Endothelial cell of umbilical vein (primary cell): ENCODE data around the gene KIF6. TPM values are rescaled to one million over a fixed set of nuclear protein-coding genes. Genes with fewer than 3 reads are reported as not detected.

Experiments
- BruUV-seq: library from RNA; stranded (reverse); fragments of 400-500 nt; replicated peaks from 2 replicates; lab custom pipeline; 2021; lab: Mats Ljungman, UMichigan
- CTCF ChIA-PET: fragments of 300-600, 350-600 bp; sonication (Branson Sonifier 250); formaldehyde crosslinking; loops from one replicate; lab custom pipeline; 2021; ENCODE audit warnings: antibody characterized with exemption, inconsistent platforms; lab: Charles Lee
- POLR2A ChIA-PET: fragments of 300-600, 350-600 bp; sonication (Branson Sonifier 250); formaldehyde crosslinking; loops from one replicate; lab custom pipeline; 2021; ENCODE audit warnings: antibody characterized with exemption, inconsistent platforms; lab: Charles Lee
- DNase-seq: peaks from one replicate; pipeline ENCODE4 v3.0.0-alpha.2; 2011; ENCODE audit warnings: low read depth, low spot score
- FAIRE-seq: peaks from 2 replicates; lab custom pipeline; 2011; peaks lifted over from hg19 to GRCh38; lab: Jason Lieb, UNC
- H2AFZ ChIP-seq: 2 replicates; pipeline ENCODE4 v1.6.0; 2012; ENCODE audit warnings: low read depth, low read length, control low read depth, inconsistent platforms
- H3K27ac ChIP-seq: 2 replicates; pipeline ENCODE4 v1.5.1; 2011; ENCODE audit warnings: low read depth, mild to moderate bottlenecking, control low read depth, low read length, moderate library complexity; ENCODE audit not compliant: insufficient read depth
- H3K27me3 ChIP-seq, 2 experiments: 2 replicates each; pipeline versions ENCODE4 v1.6.0 to v1.6.1; 2011; ENCODE audit warnings: low read length in 2 of 2, mixed read lengths in 1 of 2; ENCODE audit not compliant: control insufficient read depth in 2 of 2, insufficient read depth in 2 of 2
- H3K36me3 ChIP-seq, 2 experiments: 2 replicates in 1 of 2; 3 replicates in 1 of 2; pipeline ENCODE4 v1.5.1; 2011; ENCODE audit warnings: low read length in 2 of 2, mild to moderate bottlenecking in 1 of 2, moderate library complexity in 1 of 2; ENCODE audit not compliant: control insufficient read depth in 2 of 2, insufficient read depth in 2 of 2; ENCODE audit errors: extremely low read depth in 1 of 2
- H3K4me1 ChIP-seq: 3 replicates; pipeline ENCODE4 v1.5.1; 2011; ENCODE audit warnings: mild to moderate bottlenecking, low read length; ENCODE audit not compliant: control insufficient read depth, insufficient read depth; ENCODE audit errors: extremely low read depth
- H3K4me2 ChIP-seq: 2 replicates; pipeline ENCODE4 v1.6.1; 2011; ENCODE audit warnings: low read length, control low read depth, mixed read lengths; ENCODE audit not compliant: insufficient read depth
- H3K4me3 ChIP-seq, 3 experiments: fragments of 200-600 bp in 1 of 3; sonication (generic), shearing (Covaris generic) in 1 of 3; replicated peaks in 1 of 3; 2 replicates each; pipeline ENCODE4 v1.5.1; 2011 to 2016; ENCODE audit warnings: control low read depth in 3 of 3, low read length in 3 of 3, mild to moderate bottlenecking in 2 of 3, inconsistent platforms in 1 of 3, low read depth in 1 of 3, moderate library complexity in 1 of 3; ENCODE audit not compliant: insufficient read depth in 1 of 3
- H3K79me2 ChIP-seq: 2 replicates; pipeline ENCODE4 v1.6.0; 2012; ENCODE audit warnings: low read length, inconsistent platforms; ENCODE audit not compliant: control insufficient read depth, insufficient read depth
- H3K9ac ChIP-seq: replicated peaks from 2 replicates; pipeline ENCODE3; 2011; ENCODE audit warnings: low read length, control low read depth; ENCODE audit not compliant: insufficient read depth; ENCODE audit errors: extremely low read depth
- H3K9me1 ChIP-seq: replicated peaks from 3 replicates; pipeline ENCODE4 v1.6.0; 2011; ENCODE audit warnings: mild to moderate bottlenecking, low read length; ENCODE audit not compliant: control insufficient read depth, insufficient read depth; ENCODE audit errors: extremely low read depth
- H3K9me3 ChIP-seq: replicated peaks from 2 replicates; pipeline ENCODE4 v1.5.1; 2012; ENCODE audit warnings: low read length, inconsistent platforms; ENCODE audit not compliant: control insufficient read depth, insufficient read depth
- H4K20me1 ChIP-seq: replicated peaks from 2 replicates; pipeline ENCODE3; 2011; ENCODE audit warnings: mild to moderate bottlenecking, low read length; ENCODE audit not compliant: control insufficient read depth, insufficient read depth; ENCODE audit errors: extremely low read depth
- EZH2 ChIP-seq: IDR thresholded peaks from 2 replicates; pipeline ENCODE4 v1.6.1; 2012; ENCODE audit warnings: borderline replicate concordance, low read depth, mild to moderate bottlenecking, moderate library complexity, low read length, inconsistent platforms; ENCODE audit not compliant: severe bottlenecking
- FOS ChIP-seq: IDR thresholded peaks from 2 replicates; pipeline ENCODE4 v1.6.1; 2011; ENCODE audit warnings: mild to moderate bottlenecking, low read length, moderate library complexity, borderline replicate concordance; ENCODE audit not compliant: insufficient read depth
- GATA2 ChIP-seq: IDR thresholded peaks from 2 replicates; pipeline ENCODE4 v1.7.0; 2011; ENCODE audit warnings: low read depth, mild to moderate bottlenecking, moderate library complexity, mixed read lengths, low read length; ENCODE audit not compliant: insufficient read length, insufficient read depth
- JUN ChIP-seq: IDR thresholded peaks from 2 replicates; pipeline ENCODE4 v1.6.1; 2011; ENCODE audit warnings: borderline replicate concordance, low read depth; ENCODE audit not compliant: insufficient read length, insufficient read depth
- MYC ChIP-seq: IDR thresholded peaks from one replicate; pipeline ENCODE4 v1.6.1; 2011; ENCODE audit warnings: mild to moderate bottlenecking, low read depth, low read length
- POLR2AphosphoS5 ChIP-seq: IDR thresholded peaks from 2 replicates; pipeline ENCODE4 v1.6.1; 2012; ENCODE audit warnings: low read depth, mild to moderate bottlenecking, control low read depth, low read length, moderate library complexity; ENCODE audit not compliant: insufficient read depth
- dilution Hi-C: fragments of 300-500 bp; cut with MboI; formaldehyde crosslinking; loops from one replicate; pipeline ENCODE4 v1.15.0; 2019; ENCODE audit warnings: low sequenced_read_pairs; ENCODE audit not compliant: extremely low pct_ligation_motif_present
- intact Hi-C: fragments of 100-400 bp; cut with micrococcal nuclease; formaldehyde crosslinking; loops from one replicate; pipeline ENCODE4 v1.10.0; 2022
- polyA plus RNA-seq, 4 experiments: library from polyadenylated mRNA; depleted of rRNA in 3 of 4; stranded (reverse) in 3 of 4; unstranded in 1 of 4; fragments of >200 nt; gene quantifications; 2 replicates each; pipeline versions ENCODE4 v1.2.1 to v1.2.3, GENCODE V29; 2011 to 2012; ENCODE audit warnings: missing spikeins in 1 of 4
- total RNA-seq: library from RNA; stranded (reverse); gene quantifications from 2 replicates; pipeline ENCODE4 v1.2.3, GENCODE V29; 2021
- TF ChIP-seq, protein P1 (sequence below), 2 donors: IDR thresholded peaks; 1 replicate in 1 of 2; 2 replicates in 1 of 2; pipeline ENCODE4 v1.5.1; 2011; ENCODE audit warnings: low read length in 2 of 2, mild to moderate bottlenecking in 2 of 2, moderate library complexity in 2 of 2, control low read depth in 1 of 2, inconsistent platforms in 1 of 2, low read depth in 1 of 2; ENCODE audit not compliant: insufficient read depth in 1 of 2; ENCODE audit errors: extremely low read depth in 1 of 2
- TF ChIP-seq, protein P2 (sequence below): IDR thresholded peaks from 2 replicates; pipeline ENCODE4 v1.6.1; 2011; ENCODE audit not compliant: insufficient read depth, insufficient read length

Gene KIF6
- total and polyA plus RNA-seq, 2 donors (not counting 3 experiments of a cell fraction or from before 2014, with no cell fraction given) = not detected

DNA sequence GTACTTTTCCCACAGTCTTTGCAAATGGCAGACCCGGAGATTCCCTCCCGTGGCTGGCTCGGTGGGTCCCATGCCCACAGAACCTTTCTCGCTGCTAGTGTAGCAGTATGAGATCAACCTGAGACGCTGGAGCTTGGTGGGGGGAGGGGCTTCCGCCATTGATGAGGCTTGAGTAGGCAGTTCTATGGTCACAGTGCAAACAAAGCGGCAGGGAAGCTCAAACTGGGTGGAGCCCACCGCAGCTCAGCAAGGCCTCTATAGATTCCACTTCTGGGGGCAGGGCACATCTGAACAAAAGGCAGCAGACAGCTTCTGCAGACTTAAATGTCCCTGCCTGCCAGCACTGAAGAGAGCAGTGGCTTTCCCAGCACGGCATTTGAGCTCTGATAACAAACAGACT is 216.7 kb downstream of the KIF6 start:
- Histone ChIP-seq H3K36me3 (no peaks in the 10 kb centered on the region), H3K27ac (no peak overlapping the region), H3K9me1 (no peaks in the 10 kb centered on the region), H4K20me1 (no peaks in the 10 kb centered on the region), H3K27me3 (no peaks in the 10 kb centered on the region), H3K79me2 (no peaks in the 10 kb centered on the region), H3K9ac (no peak overlapping the region), H2AFZ (no peak overlapping the region), H3K4me2 (no peak overlapping the region), H3K4me1 (no peaks in the 10 kb centered on the region), H3K9me3 (no peaks in the 10 kb centered on the region), H3K4me3 (no peak overlapping the region)
- POLR2A ChIA-PET = no interaction called here
- BruUV-seq = no TSS peak
- intact Hi-C loops = no loop called here
- TF ChIP-seq JUN (no peak), GATA2 (no peak)
- TF ChIP-seq, protein P1, sequence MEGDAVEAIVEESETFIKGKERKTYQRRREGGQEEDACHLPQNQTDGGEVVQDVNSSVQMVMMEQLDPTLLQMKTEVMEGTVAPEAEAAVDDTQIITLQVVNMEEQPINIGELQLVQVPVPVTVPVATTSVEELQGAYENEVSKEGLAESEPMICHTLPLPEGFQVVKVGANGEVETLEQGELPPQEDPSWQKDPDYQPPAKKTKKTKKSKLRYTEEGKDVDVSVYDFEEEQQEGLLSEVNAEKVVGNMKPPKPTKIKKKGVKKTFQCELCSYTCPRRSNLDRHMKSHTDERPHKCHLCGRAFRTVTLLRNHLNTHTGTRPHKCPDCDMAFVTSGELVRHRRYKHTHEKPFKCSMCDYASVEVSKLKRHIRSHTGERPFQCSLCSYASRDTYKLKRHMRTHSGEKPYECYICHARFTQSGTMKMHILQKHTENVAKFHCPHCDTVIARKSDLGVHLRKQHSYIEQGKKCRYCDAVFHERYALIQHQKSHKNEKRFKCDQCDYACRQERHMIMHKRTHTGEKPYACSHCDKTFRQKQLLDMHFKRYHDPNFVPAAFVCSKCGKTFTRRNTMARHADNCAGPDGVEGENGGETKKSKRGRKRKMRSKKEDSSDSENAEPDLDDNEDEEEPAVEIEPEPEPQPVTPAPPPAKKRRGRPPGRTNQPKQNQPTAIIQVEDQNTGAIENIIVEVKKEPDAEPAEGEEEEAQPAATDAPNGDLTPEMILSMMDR (IDR thresholded peaks at IDR 0.05; ENCODE audit: extremely low read depth in 1 of 2, insufficient read depth in 1 of 2, low read depth in 1 of 2, low read length in 2 of 2) = no peak
- DNase-seq = no peak
- CTCF ChIA-PET = no interaction called here
- dilution Hi-C loops = no loop called here
- no peak for FAIRE-seq

DNA sequence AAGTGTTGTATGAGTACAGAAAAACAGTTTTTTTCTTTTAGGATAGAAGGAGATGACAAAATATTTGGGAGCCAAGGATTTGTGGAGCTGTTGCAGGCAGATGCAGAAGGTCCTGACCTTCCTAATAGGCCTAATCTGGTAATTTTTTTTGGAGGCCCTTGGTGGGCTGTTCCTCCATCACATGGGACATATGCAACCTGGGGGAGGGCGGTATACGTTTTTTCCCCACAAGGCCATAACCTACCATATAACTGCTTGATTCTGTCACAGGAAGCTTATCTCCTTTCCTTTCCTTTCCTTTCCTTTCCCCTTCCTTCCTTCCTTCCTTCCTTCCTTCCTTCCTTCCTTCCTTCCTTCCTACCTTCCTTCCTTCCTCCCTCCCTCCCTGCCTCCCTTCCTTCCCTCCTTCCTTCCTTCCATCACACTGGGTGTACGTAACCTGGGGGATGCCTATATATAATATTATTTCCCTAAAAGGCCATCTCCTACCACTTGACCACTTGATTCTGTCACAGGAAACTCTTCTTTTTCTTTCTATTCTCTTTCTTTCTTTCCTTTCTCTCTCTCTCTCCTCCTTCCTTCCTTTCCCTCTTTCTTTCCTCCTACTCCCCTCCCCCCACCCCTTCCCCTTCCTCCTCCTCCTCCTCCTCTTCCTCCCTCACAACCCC is 217.7 kb downstream of the KIF6 start:
- H3K9ac ChIP-seq = no peak overlapping the region
- H3K4me3 ChIP-seq = no peak overlapping the region
- DNase-seq (no peak), FAIRE-seq (no peak)
- no peak overlapping the region for H2AFZ ChIP-seq
- H3K79me2 ChIP-seq = no peaks in the 10 kb centered on the region
- no peak overlapping the region for H3K27ac ChIP-seq
- dilution Hi-C loops (no loop called here), intact Hi-C loops (no loop called here)
- H4K20me1 ChIP-seq = no peaks in the 10 kb centered on the region
- no peaks in the 10 kb centered on the region for H3K9me1 ChIP-seq
- no peak overlapping the region for H3K4me2 ChIP-seq
- TF ChIP-seq, protein P1 (IDR thresholded peaks at IDR 0.05; ENCODE audit: extremely low read depth in 1 of 2, insufficient read depth in 1 of 2, low read depth in 1 of 2, low read length in 2 of 2) = no peak
- TF ChIP-seq EZH2 = no peak
- TF ChIP-seq FOS = no peak
- TF ChIP-seq JUN = no peak
- TF ChIP-seq GATA2 = no peak
- TF ChIP-seq, protein P2, sequence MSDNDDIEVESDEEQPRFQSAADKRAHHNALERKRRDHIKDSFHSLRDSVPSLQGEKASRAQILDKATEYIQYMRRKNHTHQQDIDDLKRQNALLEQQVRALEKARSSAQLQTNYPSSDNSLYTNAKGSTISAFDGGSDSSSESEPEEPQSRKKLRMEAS = no peak
- TF ChIP-seq POLR2AphosphoS5 = no peak
- no peak for TF ChIP-seq MYC
- H3K27me3 ChIP-seq = no peaks in the 10 kb centered on the region
- POLR2A ChIA-PET = no interaction called here
- CTCF ChIA-PET = no interaction called here
- no peaks in the 10 kb centered on the region for H3K36me3 ChIP-seq
- no peaks in the 10 kb centered on the region for H3K4me1 ChIP-seq
- BruUV-seq = no TSS peak
- no peaks in the 10 kb centered on the region for H3K9me3 ChIP-seq
